Measurements from ENCODE around the gene DNAH17. TPM values are rescaled to one million over a fixed set of nuclear protein-coding genes. Genes with fewer than 3 reads are reported as not detected.

Gene DNAH17
- total RNA-seq, 1 experiment from 2014 or later: 0.13 TPM

GRCh38 chr17:78560731-78561130 is 16.5 kb downstream of the DNAH17 start:
- no peak overlapping the region for H2BK120ac ChIP-seq (ENCODE audit: low read depth, low read length, poor library complexity, severe bottlenecking)
- H3K4me2 ChIP-seq (ENCODE audit: insufficient read depth, insufficient read length, low read length): no peak overlapping the region
- no peak overlapping the region for H3K14ac ChIP-seq (ENCODE audit: insufficient read depth, low read length)
- Mint-ChIP-seq H3K27me3 (ENCODE audit: low read depth) (peaks cover 8% of the 10 kb centered on the region), H3K9me3 (no peaks in the 10 kb centered on the region), H3K4me1 (no peaks in the 10 kb centered on the region), H3K36me3 (ENCODE audit: insufficient read depth in 1 of 3, low read depth in 3 of 3) (no peaks in the 10 kb centered on the region), H3K27ac (no peak overlapping the region), H3K4me3 (no peak overlapping the region)
- no peaks in the 10 kb centered on the region for H3K9me3 ChIP-seq (ENCODE audit: control insufficient read depth, low read depth, low read length)
- no peak overlapping the region for H2AK5ac ChIP-seq (ENCODE audit: insufficient read length, low read length)
- no peak overlapping the region for H3K56ac ChIP-seq (ENCODE audit: insufficient read length, low read depth, low read length)
- no peak overlapping the region for H4K5ac ChIP-seq (ENCODE audit: insufficient read length, low read depth, low read length)
- no peak overlapping the region for H3K23ac ChIP-seq (ENCODE audit: insufficient read length, low read depth, low read length)
- no peak for DNase-seq
- no peak overlapping the region for H2BK20ac ChIP-seq (ENCODE audit: low read depth, low read length, poor library complexity, severe bottlenecking)
- H3K79me1 ChIP-seq (ENCODE audit: insufficient read depth, low read depth, low read length, poor library complexity, severe bottlenecking): no peaks in the 10 kb centered on the region
- no peak overlapping the region for H3K18ac ChIP-seq (ENCODE audit: insufficient read length, low read depth, low read length)
- H4K91ac ChIP-seq (ENCODE audit: insufficient read length, low read depth, low read length): no peak overlapping the region
- no peak overlapping the region for H3T11ph ChIP-seq (ENCODE audit: low read length)
- no peak overlapping the region for H4K8ac ChIP-seq (replicated peaks; ENCODE audit: insufficient read length, low read depth, low read length)
- TF ChIP-seq CTCF (conservative IDR thresholded peaks at IDR 0.05): no peak
- H3K23me2 ChIP-seq (ENCODE audit: insufficient read length, low read depth, low read length, poor library complexity, severe bottlenecking): no peaks in the 10 kb centered on the region
- no peak overlapping the region for H2AFZ ChIP-seq (ENCODE audit: low read length)
- H3K27ac ChIP-seq (ENCODE audit: insufficient read length, low read depth, low read length): no peak overlapping the region
- no peaks in the 10 kb centered on the region for H3K27me3 ChIP-seq (ENCODE audit: insufficient read depth, low read length)
- H3K4me1 ChIP-seq (ENCODE audit: insufficient read depth, low read length): no peaks in the 10 kb centered on the region
- H2BK5ac ChIP-seq (ENCODE audit: insufficient read length, low read length): no peak overlapping the region
- H2BK12ac ChIP-seq (ENCODE audit: insufficient read length, low read depth, low read length): no peak overlapping the region
- no peaks in the 10 kb centered on the region for H3K79me2 ChIP-seq (ENCODE audit: insufficient read depth, low read length)
- WGBS (ENCODE audit: extremely low coverage, insufficient read length, low lambda C conversion rate): no CpG with 5 or more reads among the region's 22 CpGs
- no peak overlapping the region for H3K4ac ChIP-seq (ENCODE audit: low read depth, low read length)
- no peaks in the 10 kb centered on the region for H4K20me1 ChIP-seq (ENCODE audit: control insufficient read depth, insufficient read depth, insufficient read length)
- no peak overlapping the region for H2BK15ac ChIP-seq (ENCODE audit: low read depth, low read length)
- no peak overlapping the region for H3K9ac ChIP-seq (ENCODE audit: extremely low read depth, insufficient read length, low read length)

Data from H9 (cell line).